OCI-LY1 (cell line): ENCODE results near the gene SPC25.

Experiments
- EZH2 ChIP-seq: fragments of 200-600 bp; sonication (generic), shearing (Covaris generic); IDR thresholded peaks from 2 replicates; pipeline ENCODE4 v1.8.0; 2017; ENCODE audit warnings: borderline replicate concordance, mixed run types, mild to moderate bottlenecking, antibody characterized with exemption, low read length, moderate library complexity, mixed read lengths
- TF ChIP-seq, protein P1 (sequence below): fragments of 200-600 bp; sonication (generic), shearing (Covaris generic); IDR thresholded peaks from 2 replicates; pipeline ENCODE4 v1.5.1; 2017; ENCODE audit warnings: mild to moderate bottlenecking, antibody characterized with exemption, low read length, moderate library complexity, mixed read lengths

DNA sequence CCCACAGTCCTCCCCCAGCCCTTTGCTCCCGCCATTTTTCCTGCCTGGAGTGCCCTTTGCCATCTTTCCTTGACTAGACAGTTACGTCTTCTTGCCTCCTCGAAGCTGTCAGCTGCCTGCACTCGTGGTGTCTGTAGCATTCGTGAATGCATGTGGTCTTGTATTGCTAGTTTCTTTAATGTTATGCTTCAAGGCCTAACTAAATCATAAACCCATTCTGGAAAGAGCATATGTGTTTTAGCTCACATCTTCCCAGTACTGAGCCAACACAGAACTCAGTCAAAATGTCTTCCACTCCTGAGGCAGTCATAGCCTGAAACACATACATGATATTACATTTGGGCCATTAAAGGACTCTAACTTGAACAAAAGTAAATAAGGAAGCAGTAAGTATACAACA lies 35.6 kb downstream of the SPC25 start:
- no peak for TF ChIP-seq EZH2
- TF ChIP-seq, protein P1, sequence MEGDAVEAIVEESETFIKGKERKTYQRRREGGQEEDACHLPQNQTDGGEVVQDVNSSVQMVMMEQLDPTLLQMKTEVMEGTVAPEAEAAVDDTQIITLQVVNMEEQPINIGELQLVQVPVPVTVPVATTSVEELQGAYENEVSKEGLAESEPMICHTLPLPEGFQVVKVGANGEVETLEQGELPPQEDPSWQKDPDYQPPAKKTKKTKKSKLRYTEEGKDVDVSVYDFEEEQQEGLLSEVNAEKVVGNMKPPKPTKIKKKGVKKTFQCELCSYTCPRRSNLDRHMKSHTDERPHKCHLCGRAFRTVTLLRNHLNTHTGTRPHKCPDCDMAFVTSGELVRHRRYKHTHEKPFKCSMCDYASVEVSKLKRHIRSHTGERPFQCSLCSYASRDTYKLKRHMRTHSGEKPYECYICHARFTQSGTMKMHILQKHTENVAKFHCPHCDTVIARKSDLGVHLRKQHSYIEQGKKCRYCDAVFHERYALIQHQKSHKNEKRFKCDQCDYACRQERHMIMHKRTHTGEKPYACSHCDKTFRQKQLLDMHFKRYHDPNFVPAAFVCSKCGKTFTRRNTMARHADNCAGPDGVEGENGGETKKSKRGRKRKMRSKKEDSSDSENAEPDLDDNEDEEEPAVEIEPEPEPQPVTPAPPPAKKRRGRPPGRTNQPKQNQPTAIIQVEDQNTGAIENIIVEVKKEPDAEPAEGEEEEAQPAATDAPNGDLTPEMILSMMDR, result no peak
